Gastrocnemius medialis (tissue), 4 donors: ENCODE measurements around the gene EMC6. TPM values are rescaled to one million over a fixed set of nuclear protein-coding genes. Genes with fewer than 3 reads are reported as not detected.

ENCODE experiments used
- ATAC-seq, 2 donors: fragments of 150-250 bp; one replicate each; pipeline ENCODE4 v1.9.1; 2016
- DNase-seq, 2 donors: peaks; one replicate each; pipeline ENCODE4 v3.0.0-alpha.2; 2019
- H3K27ac ChIP-seq, 4 donors: fragments of 200-600 bp; sonication (generic); 1 replicate in 1 of 4; 2 replicates in 3 of 4; pipeline ENCODE4 v1.5.1; 2016 to 2018; ENCODE audit warnings: mild to moderate bottlenecking in 2 of 4, moderate library complexity in 1 of 4
- H3K27me3 ChIP-seq, 3 donors: fragments of 200-600 bp; sonication (generic) in 2 of 3; 1 replicate in 1 of 3; 2 replicates in 2 of 3; pipeline versions ENCODE4 v1.5.1 to v1.6.0; 2016 to 2019; ENCODE audit warnings: mild to moderate bottlenecking in 1 of 3, moderate library complexity in 1 of 3
- H3K36me3 ChIP-seq, 2 donors: fragments of 200-600 bp; sonication (generic) in 1 of 2; one replicate each; pipeline ENCODE4 v1.5.1; 2017 to 2018
- H3K4me1 ChIP-seq, 2 donors: fragments of 200-600 bp; sonication (generic) in 1 of 2; one replicate each; pipeline ENCODE4 v1.5.1; 2016 to 2017; ENCODE audit warnings: mild to moderate bottlenecking in 2 of 2
- H3K4me3 ChIP-seq, 4 donors: fragments of 200-600 bp; sonication (generic) in 3 of 4; 1 replicate in 1 of 4; 2 replicates in 3 of 4; pipeline ENCODE4 v1.5.1; 2016 to 2019; ENCODE audit warnings: mild to moderate bottlenecking in 2 of 4
- H3K9me3 ChIP-seq, 3 donors: fragments of 200-600 bp; sonication (generic) in 2 of 3; 1 replicate in 1 of 3; 2 replicates in 2 of 3; pipeline ENCODE4 v1.5.1; 2016 to 2019
- POLR2A ChIP-seq, 2 donors: fragments of 450-650 bp; IDR thresholded peaks; one replicate each; pipeline ENCODE4 v1.6.1; 2017; ENCODE audit warnings: antibody characterized with exemption in 2 of 2, mild to moderate bottlenecking in 2 of 2, moderate library complexity in 2 of 2
- in situ Hi-C, 4 donors: fragments of 200-750 bp; cut with MboI; loops; one replicate each; pipeline versions ENCODE4 v1.15.0 to v1.8.0; 2017; ENCODE audit warnings: low sequenced_read_pairs in 4 of 4
- intact Hi-C: fragments of 100-400 bp; cut with DNase I; formaldehyde crosslinking; loops from one replicate; pipeline ENCODE4 v1.15.1; 2023; ENCODE audit warnings: low total_unique reads
- total RNA-seq, 4 donors: library from RNA; depleted of rRNA; stranded (reverse); fragments of >200 nt; gene quantifications; one replicate each; pipeline versions ENCODE4 v1.1.0 to v1.2.3, GENCODE V29; 2016
- TF ChIP-seq, protein P1 (sequence below), 5 experiments: fragments of 450-650 bp in 3 of 5; fragments of 200-600 bp in 2 of 5; sonication (generic) in 2 of 5; IDR thresholded peaks in 4 of 5; conservative IDR thresholded peaks in 1 of 5; 1 replicate in 4 of 5; 2 replicates in 1 of 5; pipeline ENCODE4 v1.5.1; 2016 to 2019; ENCODE audit warnings: antibody characterized with exemption in 5 of 5, mild to moderate bottlenecking in 3 of 5, moderate library complexity in 3 of 5

Gene EMC6
- total RNA-seq, 4 donors from 2014 or later = 40.6 to 73.8 (median 54.5) TPM

DNA sequence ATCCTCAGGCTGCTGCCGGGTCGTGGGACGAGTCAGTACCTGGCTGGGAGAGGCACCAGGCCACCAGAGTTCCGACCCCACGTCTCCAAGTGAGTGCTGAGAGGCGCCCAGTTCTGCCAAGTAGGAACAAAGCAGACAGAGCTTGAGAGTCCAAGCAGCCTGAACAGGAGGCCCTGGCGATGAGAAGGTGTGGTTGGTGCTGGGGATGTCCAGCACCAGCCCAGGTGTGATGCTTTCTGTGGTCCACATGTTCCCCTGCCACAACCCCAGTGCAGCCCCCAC lies 11.1 kb upstream of the EMC6 start:
- H3K36me3 ChIP-seq = peaks cover 0 to 29% of the 10 kb centered on the region in 2 donors
- no peaks in the 10 kb centered on the region for H3K9me3 ChIP-seq
- DNase-seq (no peak), ATAC-seq (no peak)
- intact Hi-C loops = no loop called here
- peaks cover 9 to 23% of the 10 kb centered on the region in 2 donors for H3K4me1 ChIP-seq
- H3K27ac ChIP-seq = no peak overlapping the region
- H3K27me3 ChIP-seq = no peaks in the 10 kb centered on the region
- in situ Hi-C loops = no loop called here
- no peak overlapping the region for H3K4me3 ChIP-seq
- TF ChIP-seq, protein P1, sequence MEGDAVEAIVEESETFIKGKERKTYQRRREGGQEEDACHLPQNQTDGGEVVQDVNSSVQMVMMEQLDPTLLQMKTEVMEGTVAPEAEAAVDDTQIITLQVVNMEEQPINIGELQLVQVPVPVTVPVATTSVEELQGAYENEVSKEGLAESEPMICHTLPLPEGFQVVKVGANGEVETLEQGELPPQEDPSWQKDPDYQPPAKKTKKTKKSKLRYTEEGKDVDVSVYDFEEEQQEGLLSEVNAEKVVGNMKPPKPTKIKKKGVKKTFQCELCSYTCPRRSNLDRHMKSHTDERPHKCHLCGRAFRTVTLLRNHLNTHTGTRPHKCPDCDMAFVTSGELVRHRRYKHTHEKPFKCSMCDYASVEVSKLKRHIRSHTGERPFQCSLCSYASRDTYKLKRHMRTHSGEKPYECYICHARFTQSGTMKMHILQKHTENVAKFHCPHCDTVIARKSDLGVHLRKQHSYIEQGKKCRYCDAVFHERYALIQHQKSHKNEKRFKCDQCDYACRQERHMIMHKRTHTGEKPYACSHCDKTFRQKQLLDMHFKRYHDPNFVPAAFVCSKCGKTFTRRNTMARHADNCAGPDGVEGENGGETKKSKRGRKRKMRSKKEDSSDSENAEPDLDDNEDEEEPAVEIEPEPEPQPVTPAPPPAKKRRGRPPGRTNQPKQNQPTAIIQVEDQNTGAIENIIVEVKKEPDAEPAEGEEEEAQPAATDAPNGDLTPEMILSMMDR (IDR thresholded peaks at IDR 0.05 in 4 of 5, conservative IDR thresholded peaks at IDR 0.05 in 1 of 5) = no peak
- no peak for TF ChIP-seq POLR2A (IDR thresholded peaks at IDR 0.05)

DNA sequence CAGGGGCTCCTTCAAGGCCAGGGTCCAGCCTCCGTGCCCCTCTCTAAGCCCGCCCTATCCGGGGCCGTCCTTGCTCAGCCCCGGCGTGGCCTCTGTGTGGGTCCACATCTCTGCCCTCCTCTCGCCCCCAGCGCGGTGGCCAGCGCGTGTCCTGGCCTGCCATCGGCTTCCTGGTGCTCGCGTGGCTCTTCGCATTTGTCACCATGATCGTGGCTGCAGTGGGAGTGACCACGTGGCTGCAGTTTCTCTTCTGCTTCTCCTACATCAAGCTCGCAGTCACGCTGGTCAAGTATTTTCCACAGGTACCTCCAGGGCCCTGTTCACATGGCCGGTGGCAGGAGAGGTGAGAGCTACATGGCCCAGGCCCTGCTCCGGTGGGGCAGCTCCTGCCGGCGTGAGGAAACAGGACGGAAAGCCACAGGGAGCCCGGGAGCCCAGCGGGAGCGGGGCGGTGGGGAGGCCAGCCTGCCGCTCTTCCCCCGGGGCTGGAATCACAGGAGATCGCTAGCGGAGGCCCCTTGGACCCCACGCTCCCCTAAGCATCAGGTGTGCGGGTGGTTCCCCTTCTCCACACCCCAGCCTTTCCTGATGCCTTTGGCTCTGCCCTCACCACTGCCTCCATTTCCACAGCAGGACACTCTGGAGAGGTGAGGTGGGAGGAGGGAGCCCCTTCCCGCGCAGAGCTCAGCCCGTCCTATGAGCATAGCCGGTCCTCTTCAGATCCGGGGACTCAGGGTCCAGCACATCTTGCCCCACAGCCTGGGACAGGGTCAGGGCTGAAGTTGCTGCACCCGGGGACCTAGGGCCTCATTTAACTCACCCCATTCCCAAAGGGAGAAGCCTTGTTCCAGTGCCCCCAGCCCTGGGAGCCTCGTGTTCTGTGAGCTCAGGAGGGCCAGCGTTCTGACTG lies 10.5 kb upstream of the EMC6 start:
- in situ Hi-C loops = no loop called here
- intact Hi-C loops = no loop called here
- peak overlapping the region in 2 of 4 donors; percentile 34 to 91 for H3K27ac ChIP-seq

DNA sequence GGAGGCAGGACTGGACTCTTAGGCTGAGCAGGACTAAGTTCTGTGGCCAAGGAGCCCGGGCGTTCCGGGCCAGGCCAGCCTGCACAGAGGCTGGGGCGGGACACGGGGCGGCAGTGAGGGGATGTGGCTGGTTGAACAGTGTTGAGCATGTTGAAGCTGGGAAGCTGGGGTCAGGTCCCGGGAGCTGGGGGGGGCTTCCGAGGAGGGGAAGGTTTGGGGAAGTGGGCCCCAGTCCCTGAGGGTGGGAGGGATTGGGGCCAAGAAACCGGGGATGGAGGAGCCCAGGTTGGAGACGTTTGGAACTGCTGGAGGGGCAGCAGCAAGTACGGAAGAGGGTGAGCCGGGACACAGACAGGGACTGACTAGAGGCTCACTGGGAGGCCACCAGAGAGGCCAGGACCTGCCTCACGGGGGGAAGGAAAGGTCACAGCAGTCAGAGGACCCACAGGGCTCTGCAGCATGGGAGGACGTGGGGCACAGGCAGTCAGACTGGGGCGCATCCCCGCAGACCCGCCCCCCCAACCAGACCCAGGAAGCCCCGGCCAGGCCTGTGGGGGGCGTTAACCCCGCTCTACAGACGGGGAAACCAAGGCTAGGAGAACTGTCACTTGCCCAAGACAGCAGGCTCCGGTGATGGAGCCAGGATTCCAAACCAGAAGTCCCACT lies 9.7 kb upstream of the EMC6 start:
- Histone ChIP-seq H3K27me3 (no peaks in the 10 kb centered on the region), H3K4me1 (peaks cover 9 to 23% of the 10 kb centered on the region in 2 donors), H3K9me3 (no peaks in the 10 kb centered on the region), H3K4me3 (no peak overlapping the region), H3K36me3 (peaks cover 0 to 42% of the 10 kb centered on the region in 2 donors), H3K27ac (peak overlapping the region; percentile 64 to 91 (median 80))
- in situ Hi-C loops = no loop called here
- intact Hi-C loops = no loop called here
- ATAC-seq (no peak), DNase-seq (no peak)
- no peak for TF ChIP-seq POLR2A (IDR thresholded peaks at IDR 0.05)
- TF ChIP-seq, protein P1 (IDR thresholded peaks at IDR 0.05 in 4 of 5, conservative IDR thresholded peaks at IDR 0.05 in 1 of 5) = no peak

More for the DNA sequence above, 10.5 kb upstream of the EMC6 start:
- TF ChIP-seq, protein P1 (IDR thresholded peaks at IDR 0.05 in 4 of 5, conservative IDR thresholded peaks at IDR 0.05 in 1 of 5) = no peak
- no peak for TF ChIP-seq POLR2A (IDR thresholded peaks at IDR 0.05)
- H3K36me3 ChIP-seq = peaks cover 0 to 35% of the 10 kb centered on the region in 2 donors
- H3K4me3 ChIP-seq = no peak overlapping the region
- H3K27me3 ChIP-seq = no peaks in the 10 kb centered on the region
- DNase-seq (no peak), ATAC-seq (no peak)
- peaks cover 9 to 23% of the 10 kb centered on the region in 2 donors for H3K4me1 ChIP-seq
- no peaks in the 10 kb centered on the region for H3K9me3 ChIP-seq

DNA sequence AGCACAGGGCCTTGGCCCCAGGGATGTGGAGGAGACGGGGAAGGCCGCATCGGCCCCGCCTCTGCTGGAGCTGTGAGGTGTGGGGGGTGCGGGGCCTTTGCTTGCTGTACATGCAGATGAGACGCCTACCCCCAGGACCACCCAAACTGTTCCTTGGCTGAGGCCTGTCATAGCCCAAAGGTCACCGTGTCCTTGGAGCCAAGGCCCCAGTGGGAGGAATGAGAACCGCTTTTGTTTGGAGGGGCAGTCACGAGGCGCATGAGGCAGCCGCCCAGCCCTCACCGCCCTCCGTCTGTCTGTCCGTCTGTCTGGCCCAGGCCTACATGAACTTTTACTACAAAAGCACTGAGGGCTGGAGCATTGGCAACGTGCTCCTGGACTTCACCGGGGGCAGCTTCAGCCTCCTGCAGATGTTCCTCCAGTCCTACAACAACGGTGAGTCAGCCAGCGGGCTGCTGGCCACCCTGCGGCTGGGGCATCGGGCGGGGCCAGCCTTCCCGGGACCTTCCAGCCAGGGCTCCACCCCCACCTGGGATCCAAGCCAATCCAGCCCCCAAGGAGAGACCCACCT lies 9.0 kb upstream of the EMC6 start:
- no peaks in the 10 kb centered on the region for H3K9me3 ChIP-seq
- H3K4me3 ChIP-seq = no peak overlapping the region
- peak overlapping the region; percentile 64 to 91 (median 80) for H3K27ac ChIP-seq
- intact Hi-C loops = loop anchor here (10.0 kb wide), 1 partner anchor 125 kb away; no protein-coding TSS in a partner anchor
- H3K36me3 ChIP-seq = peaks cover 0 to 49% of the 10 kb centered on the region in 2 donors
- H3K4me1 ChIP-seq = peaks cover 9 to 23% of the 10 kb centered on the region in 2 donors
- in situ Hi-C loops = no loop called here
- H3K27me3 ChIP-seq = no peaks in the 10 kb centered on the region
- ATAC-seq (peak; percentile 75 to 85), DNase-seq (peak; percentile 72 to 84)
- TF ChIP-seq, protein P1 (IDR thresholded peaks at IDR 0.05 in 4 of 5, conservative IDR thresholded peaks at IDR 0.05 in 1 of 5) = peak in 1 of 5 experiments; percentile 26
- TF ChIP-seq POLR2A (IDR thresholded peaks at IDR 0.05) = no peak
